ENCODE measurements around the gene GRK5. TPM values are rescaled to one million over a fixed set of nuclear protein-coding genes. Genes with fewer than 3 reads are reported as not detected.

GRK5 gene
- total RNA-seq, 2 donors from 2014 or later, result 9.1 to 11.9 TPM

- Mint-ChIP-seq H3K9me3 (no peaks in the 10 kb centered on the region), H3K27ac (no peak overlapping the region), H3K4me1 (peaks cover 14% of the 10 kb centered on the region), H3K27me3 (ENCODE audit: insufficient read depth) (no peaks in the 10 kb centered on the region), H3K36me3 (ENCODE audit: low read depth) (no peaks in the 10 kb centered on the region), H3K4me3 (no peak overlapping the region)
- Histone ChIP-seq H3K36me3 (ENCODE audit: control insufficient read depth, insufficient read depth, low read length) (no peaks in the 10 kb centered on the region), H3K27ac (ENCODE audit: low read depth, low read length) (no peak overlapping the region), H3K27me3 (ENCODE audit: control insufficient read depth, insufficient read depth, low read length, poor library complexity, severe bottlenecking) (no peaks in the 10 kb centered on the region), H3K4me1 (ENCODE audit: control insufficient read depth, insufficient read depth, low read length) (no peaks in the 10 kb centered on the region), H3K9ac (ENCODE audit: extremely low read depth, low read length, poor library complexity, severe bottlenecking) (no peak overlapping the region), H3K4me3 (ENCODE audit: low read length) (no peak overlapping the region), H3K9me3 (ENCODE audit: control insufficient read depth, low read length) (no peaks in the 10 kb centered on the region)
- 92 to 100% methylated on average over 3 to 8 of the region's 8 CpGs for WGBS, 2 experiments (ENCODE audit: insufficient coverage in 1 of 2, insufficient read length in 1 of 2)
- TF ChIP-seq CTCF (conservative IDR thresholded peaks at IDR 0.05), result no peak
- no peak for DNase-seq
These were observed 130.5 kb downstream of the GRK5 start for GRCh38 chr10:119337796-119338432.

DNA sequence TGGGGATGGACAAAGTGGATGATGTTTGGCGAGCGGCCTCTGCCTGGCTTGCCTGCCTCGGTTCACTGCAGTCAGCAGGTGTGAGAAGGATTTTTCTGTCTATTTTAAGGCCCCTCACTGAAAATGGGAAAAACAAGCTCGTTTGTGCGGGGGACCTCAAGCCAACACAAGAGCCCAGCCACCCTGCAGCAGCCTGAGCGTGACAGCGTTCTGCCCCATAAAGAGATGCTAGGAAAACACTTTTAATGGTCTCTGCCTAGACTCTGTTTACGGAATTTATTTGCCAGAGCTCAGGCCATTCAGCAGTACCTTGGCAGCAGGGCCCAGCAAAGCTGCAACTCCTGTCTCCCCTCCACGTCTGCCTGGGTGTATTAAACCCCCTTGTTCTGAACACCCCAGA is 131.7 kb downstream of the GRK5 start:
- H3K27me3 ChIP-seq (ENCODE audit: control insufficient read depth, insufficient read depth, low read length, poor library complexity, severe bottlenecking), result no peaks in the 10 kb centered on the region
- Mint-ChIP-seq H3K36me3 (ENCODE audit: low read depth) (no peaks in the 10 kb centered on the region), H3K4me3 (no peak overlapping the region), H3K4me1 (peaks cover 14% of the 10 kb centered on the region), H3K27me3 (ENCODE audit: insufficient read depth) (no peaks in the 10 kb centered on the region), H3K27ac (no peak overlapping the region), H3K9me3 (no peaks in the 10 kb centered on the region)
- 95 to 97% methylated on average over 6 to 9 of the region's 9 CpGs for WGBS, 2 experiments (ENCODE audit: insufficient coverage in 1 of 2, insufficient read length in 1 of 2)
- no peak overlapping the region for H3K9ac ChIP-seq (ENCODE audit: extremely low read depth, low read length, poor library complexity, severe bottlenecking)
- TF ChIP-seq CTCF (conservative IDR thresholded peaks at IDR 0.05), result no peak
- H3K27ac ChIP-seq (ENCODE audit: low read depth, low read length), result no peak overlapping the region
- no peak for DNase-seq
- no peaks in the 10 kb centered on the region for H3K9me3 ChIP-seq (ENCODE audit: control insufficient read depth, low read length)
- H3K4me3 ChIP-seq (ENCODE audit: low read length), result no peak overlapping the region
- H3K36me3 ChIP-seq (ENCODE audit: control insufficient read depth, insufficient read depth, low read length), result no peaks in the 10 kb centered on the region
- no peaks in the 10 kb centered on the region for H3K4me1 ChIP-seq (ENCODE audit: control insufficient read depth, insufficient read depth, low read length)

GRCh38 chr10:119340893-119341458 is 133.6 kb downstream of the GRK5 start:
- H3K27ac ChIP-seq (ENCODE audit: low read depth, low read length), result no peak overlapping the region
- H3K4me1 Mint-ChIP-seq, result peaks cover 15% of the 10 kb centered on the region
- 88 to 94% methylated on average over 7 to 10 of the region's 10 CpGs for WGBS, 2 experiments (ENCODE audit: insufficient coverage in 1 of 2, insufficient read length in 1 of 2)
- H3K4me3 ChIP-seq (ENCODE audit: low read length), result no peak overlapping the region
- no peak overlapping the region for H3K4me3 Mint-ChIP-seq
- no peaks in the 10 kb centered on the region for H3K36me3 Mint-ChIP-seq (ENCODE audit: low read depth)
- H3K9me3 ChIP-seq (ENCODE audit: control insufficient read depth, low read length), result no peaks in the 10 kb centered on the region
- DNase-seq, result no peak
- no peaks in the 10 kb centered on the region for H3K36me3 ChIP-seq (ENCODE audit: control insufficient read depth, insufficient read depth, low read length)
- no peak overlapping the region for H3K9ac ChIP-seq (ENCODE audit: extremely low read depth, low read length, poor library complexity, severe bottlenecking)
- H3K9me3 Mint-ChIP-seq, result no peaks in the 10 kb centered on the region
- TF ChIP-seq CTCF (conservative IDR thresholded peaks at IDR 0.05), result no peak
- H3K27ac Mint-ChIP-seq, result no peak overlapping the region
- H3K27me3 Mint-ChIP-seq (ENCODE audit: insufficient read depth), result no peaks in the 10 kb centered on the region
- H3K4me1 ChIP-seq (ENCODE audit: control insufficient read depth, insufficient read depth, low read length), result no peaks in the 10 kb centered on the region
- no peaks in the 10 kb centered on the region for H3K27me3 ChIP-seq (ENCODE audit: control insufficient read depth, insufficient read depth, low read length, poor library complexity, severe bottlenecking)

All from endodermal cell (in vitro differentiated cells).